ENCODE data around the gene CCDC171. TPM values are rescaled to one million over a fixed set of nuclear protein-coding genes. Genes with fewer than 3 reads are reported as not detected.

Gene CCDC171
- total and polyA plus RNA-seq, 2 experiments from 2014 or later: 4.4 to 5.1 TPM

- TF ChIP-seq ZNF462 (CRISPR knock-in tag; IDR thresholded peaks at IDR 0.05) (no peak), EZH2 (IDR thresholded peaks at IDR 0.05; ENCODE audit: low read depth, unreplicated experiment) (no peak), ZNF331 (CRISPR knock-in tag; IDR thresholded peaks at IDR 0.05; ENCODE audit: low read depth) (no peak), REST (IDR thresholded peaks at IDR 0.05; ENCODE audit: unreplicated experiment) (no peak)
Measured at GRCh38 chr9:15867334-15867733, 314.5 kb downstream of the CCDC171 start (continued).

- H3K4me1 Mint-ChIP-seq: no peaks in the 10 kb centered on the region
- no peak for ATAC-seq
- TF ChIP-seq ZNF462 (CRISPR knock-in tag; IDR thresholded peaks at IDR 0.05) (no peak), EZH2 (IDR thresholded peaks at IDR 0.05; ENCODE audit: low read depth, unreplicated experiment) (no peak), EZH2phosphoT487 (IDR thresholded peaks at IDR 0.05; ENCODE audit: unreplicated experiment) (no peak)
Measured at GRCh38 chr9:15867988-15868387, 315.1 kb downstream of the CCDC171 start.

More at GRCh38 chr9:15867988-15868387, 315.1 kb downstream of the CCDC171 start:
- no peaks in the 10 kb centered on the region for H3K9me3 Mint-ChIP-seq
- H3K36me3 Mint-ChIP-seq (ENCODE audit: low read depth): no peaks in the 10 kb centered on the region
- Histone ChIP-seq H3K27ac (ENCODE audit: low read depth) (no peak overlapping the region), H3K36me3 (ENCODE audit: insufficient read depth) (no peaks in the 10 kb centered on the region), H3K27me3 (ENCODE audit: insufficient read depth) (no peaks in the 10 kb centered on the region), H3K4me1 (ENCODE audit: insufficient read depth) (no peaks in the 10 kb centered on the region), H3K9me2 (ENCODE audit: insufficient read depth) (no peaks in the 10 kb centered on the region), H4K20me1 (replicated peaks; ENCODE audit: insufficient read depth) (no peaks in the 10 kb centered on the region), H3K4me3 (no peak overlapping the region), H2AFZ (no peak overlapping the region), H3K79me2 (replicated peaks; ENCODE audit: insufficient read depth) (no peaks in the 10 kb centered on the region), H3K4me2 (no peak overlapping the region), H3F3A (replicated peaks; ENCODE audit: low read depth) (no peaks in the 10 kb centered on the region)
- DNase-seq (ENCODE audit: low spot score): no peak
- H3K27me3 Mint-ChIP-seq (ENCODE audit: insufficient read depth, low read depth, poor library complexity): no peaks in the 10 kb centered on the region
- no peak overlapping the region for H3K4me3 Mint-ChIP-seq
- H3K27ac Mint-ChIP-seq: no peak overlapping the region

All from GM23338 (cell line).